CD14-positive monocyte (primary cell): ENCODE data around the gene FTL. TPM values are rescaled to one million over a fixed set of nuclear protein-coding genes. Genes with fewer than 3 reads are reported as not detected.

Experiments
- DNase-seq, 3 donors: peaks; one replicate each; pipeline ENCODE4 v3.0.0-alpha.2; 2011 to 2022
- H2AFZ ChIP-seq: 2 replicates; pipeline ENCODE4 v1.6.0; 2012; ENCODE audit warnings: mild to moderate bottlenecking, low read depth, low read length, inconsistent platforms; ENCODE audit not compliant: insufficient read depth, poor library complexity, severe bottlenecking
- H3K27ac ChIP-seq, 2 donors: 1 replicate in 1 of 2; 2 replicates in 1 of 2; pipeline ENCODE4 v1.5.1; 2012 to 2013; ENCODE audit warnings: low read length in 2 of 2, control low read depth in 1 of 2, inconsistent platforms in 1 of 2, low read depth in 1 of 2, mild to moderate bottlenecking in 1 of 2
- H3K27me3 ChIP-seq, 2 donors: one replicate each; pipeline versions ENCODE4 v1.6.0 to v1.6.1; 2011 to 2013; ENCODE audit warnings: low read length in 2 of 2; ENCODE audit not compliant: control insufficient read depth in 2 of 2, insufficient read depth in 2 of 2
- H3K36me3 ChIP-seq, 2 donors: replicated peaks in 1 of 2; 1 replicate in 1 of 2; 2 replicates in 1 of 2; pipeline versions ENCODE4 v1.5.1 to v1.6.1; 2012 to 2013; ENCODE audit warnings: low read length in 2 of 2, control low read depth in 1 of 2, inconsistent platforms in 1 of 2, mild to moderate bottlenecking in 1 of 2; ENCODE audit not compliant: insufficient read depth in 2 of 2, control insufficient read depth in 1 of 2
- H3K4me1 ChIP-seq, 2 donors: 1 replicate in 1 of 2; 2 replicates in 1 of 2; pipeline versions ENCODE4 v1.5.1 to v1.6.1; 2012 to 2013; ENCODE audit warnings: low read length in 2 of 2, control low read depth in 1 of 2, inconsistent platforms in 1 of 2, mild to moderate bottlenecking in 1 of 2, moderate library complexity in 1 of 2; ENCODE audit not compliant: insufficient read depth in 2 of 2, control insufficient read depth in 1 of 2
- H3K4me2 ChIP-seq: replicated peaks from 2 replicates; pipeline ENCODE3; 2012; ENCODE audit warnings: low read length, moderate library complexity, mild to moderate bottlenecking; ENCODE audit not compliant: poor library complexity, severe bottlenecking; ENCODE audit errors: extremely low read depth
- H3K4me3 ChIP-seq, 3 experiments: fragments of 200-600 bp in 1 of 3; sonication (generic) in 1 of 3; replicated peaks in 1 of 3; 1 replicate in 2 of 3; 2 replicates in 1 of 3; pipeline ENCODE4 v1.5.1; 2011 to 2013; ENCODE audit warnings: low read length in 3 of 3, mild to moderate bottlenecking in 3 of 3, control low read depth in 2 of 3, low read depth in 2 of 3, inconsistent platforms in 1 of 3, moderate library complexity in 1 of 3
- H3K79me2 ChIP-seq: 2 replicates; pipeline ENCODE4 v1.6.0; 2012; ENCODE audit warnings: mild to moderate bottlenecking, control low read depth, inconsistent platforms, low read length, moderate library complexity; ENCODE audit not compliant: insufficient read depth
- H3K9ac ChIP-seq: 2 replicates; pipeline ENCODE4 v1.6.0; 2017; ENCODE audit warnings: low read length, mild to moderate bottlenecking; ENCODE audit not compliant: insufficient read depth, poor library complexity, severe bottlenecking
- H3K9me3 ChIP-seq, 2 donors: replicated peaks in 1 of 2; 1 replicate in 1 of 2; 2 replicates in 1 of 2; pipeline versions ENCODE4 v1.5.1 to v1.6.1; 2012 to 2013; ENCODE audit warnings: low read length in 2 of 2, control low read depth in 1 of 2; ENCODE audit not compliant: control insufficient read depth in 1 of 2, insufficient read depth in 1 of 2
- H4K20me1 ChIP-seq: 2 replicates; pipeline ENCODE4 v1.6.0; 2012; ENCODE audit warnings: mild to moderate bottlenecking, low read length, control low read depth, moderate library complexity; ENCODE audit not compliant: insufficient read depth
- H3K27ac Mint-ChIP-seq, 7 donors: one replicate each; pipeline ENCODE4 v1.8.0; 2020; ENCODE audit warnings: mild to moderate bottlenecking in 7 of 7, mixed read lengths in 7 of 7, moderate library complexity in 6 of 7, inconsistent platforms in 2 of 7
- H3K27me3 Mint-ChIP-seq, 3 donors: one replicate each; pipeline ENCODE4 v1.8.0; 2021 to 2022; ENCODE audit warnings: low read depth in 3 of 3, mild to moderate bottlenecking in 3 of 3, mixed read lengths in 3 of 3, moderate library complexity in 3 of 3, inconsistent platforms in 1 of 3
- H3K36me3 Mint-ChIP-seq, 2 donors: one replicate each; pipeline ENCODE4 v1.8.0; 2020; ENCODE audit warnings: mixed read lengths in 2 of 2, inconsistent platforms in 1 of 2, mild to moderate bottlenecking in 1 of 2
- H3K4me1 Mint-ChIP-seq: one replicate; pipeline ENCODE4 v1.8.0; 2020; ENCODE audit warnings: mild to moderate bottlenecking, mixed read lengths
- H3K4me3 Mint-ChIP-seq, 2 donors: one replicate each; pipeline ENCODE4 v1.8.0; 2020; ENCODE audit warnings: mild to moderate bottlenecking in 2 of 2, mixed read lengths in 2 of 2, moderate library complexity in 1 of 2
- H3K9me3 Mint-ChIP-seq, 7 donors: one replicate each; pipeline ENCODE4 v1.8.0; 2020 to 2022; ENCODE audit warnings: mixed read lengths in 7 of 7, mild to moderate bottlenecking in 6 of 7, moderate library complexity in 6 of 7, inconsistent platforms in 2 of 7
- WGBS: methylation state at CpG from one replicate; pipeline ENCODE4 v1.1.5; 2013; ENCODE audit warnings: missing lambda C conversion rate; ENCODE audit not compliant: insufficient coverage; 5-methylcytosine and 5-hydroxymethylcytosine counted together
- intact Hi-C, 2 donors: fragments of 100-400 bp; cut with micrococcal nuclease; formaldehyde crosslinking; loops; one replicate each; pipeline versions ENCODE4 v1.15.0 to v1.15.1; 2023
- polyA plus RNA-seq, 3 donors: library from polyadenylated mRNA; depleted of rRNA in 1 of 3; unstranded in 2 of 3; stranded (reverse) in 1 of 3; fragments of 300-500 nt in 2 of 3; fragments of >200 nt in 1 of 3; fragmentation: Illumina TruSeq in 2 of 3; gene quantifications; 1 replicate in 2 of 3; 2 replicates in 1 of 3; pipeline ENCODE4 v1.2.3, GENCODE V29; 2012 to 2021
- TF ChIP-seq, protein P1 (sequence below): fragments of 200-600 bp; IDR thresholded peaks from one replicate; pipeline ENCODE4 v1.8.0; 2022; ENCODE audit warnings: antibody characterized with exemption, mild to moderate bottlenecking

FTL gene
- polyA plus RNA-seq, 3 donors: 4,468 to 26,681 (median 23,650) TPM

DNA sequence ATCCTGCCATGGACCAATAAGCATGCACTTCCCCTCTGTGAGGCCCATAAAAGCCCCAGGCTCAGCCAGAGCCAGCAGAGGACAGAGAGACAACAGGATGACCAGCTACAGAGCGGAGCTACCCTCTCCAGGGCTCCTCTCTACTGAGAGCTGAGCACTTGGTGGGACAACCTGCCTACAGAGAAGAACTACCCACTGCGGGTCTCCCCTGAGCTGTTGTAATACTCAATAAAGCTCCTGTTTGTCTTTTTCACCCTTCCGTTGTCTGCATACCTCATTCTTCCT, 17.9 kb upstream of the FTL start:
- 100% methylated on average over 2 of the region's 3 CpGs for WGBS
- no peak overlapping the region for H3K27ac ChIP-seq
- no peaks in the 10 kb centered on the region for H3K27me3 ChIP-seq
- no peaks in the 10 kb centered on the region for H3K36me3 Mint-ChIP-seq
- H2AFZ ChIP-seq: no peak overlapping the region
- H4K20me1 ChIP-seq: no peaks in the 10 kb centered on the region
- intact Hi-C loops: no loop called here
- H3K4me3 Mint-ChIP-seq: no peak overlapping the region
- H3K27me3 Mint-ChIP-seq: peaks cover 0 to 5% (median 3%) of the 10 kb centered on the region in 3 donors
- no peak overlapping the region for H3K9ac ChIP-seq
- TF ChIP-seq, protein P1, sequence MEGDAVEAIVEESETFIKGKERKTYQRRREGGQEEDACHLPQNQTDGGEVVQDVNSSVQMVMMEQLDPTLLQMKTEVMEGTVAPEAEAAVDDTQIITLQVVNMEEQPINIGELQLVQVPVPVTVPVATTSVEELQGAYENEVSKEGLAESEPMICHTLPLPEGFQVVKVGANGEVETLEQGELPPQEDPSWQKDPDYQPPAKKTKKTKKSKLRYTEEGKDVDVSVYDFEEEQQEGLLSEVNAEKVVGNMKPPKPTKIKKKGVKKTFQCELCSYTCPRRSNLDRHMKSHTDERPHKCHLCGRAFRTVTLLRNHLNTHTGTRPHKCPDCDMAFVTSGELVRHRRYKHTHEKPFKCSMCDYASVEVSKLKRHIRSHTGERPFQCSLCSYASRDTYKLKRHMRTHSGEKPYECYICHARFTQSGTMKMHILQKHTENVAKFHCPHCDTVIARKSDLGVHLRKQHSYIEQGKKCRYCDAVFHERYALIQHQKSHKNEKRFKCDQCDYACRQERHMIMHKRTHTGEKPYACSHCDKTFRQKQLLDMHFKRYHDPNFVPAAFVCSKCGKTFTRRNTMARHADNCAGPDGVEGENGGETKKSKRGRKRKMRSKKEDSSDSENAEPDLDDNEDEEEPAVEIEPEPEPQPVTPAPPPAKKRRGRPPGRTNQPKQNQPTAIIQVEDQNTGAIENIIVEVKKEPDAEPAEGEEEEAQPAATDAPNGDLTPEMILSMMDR: no peak
- DNase-seq: no peak
- no peak overlapping the region for H3K4me2 ChIP-seq
- no peak overlapping the region for H3K4me3 ChIP-seq
- H3K36me3 ChIP-seq: no peaks in the 10 kb centered on the region
- H3K4me1 Mint-ChIP-seq: peaks cover 4% of the 10 kb centered on the region
- H3K27ac Mint-ChIP-seq: no peak overlapping the region
- peaks cover 12 to 27% of the 10 kb centered on the region in 2 donors for H3K9me3 ChIP-seq
- H3K79me2 ChIP-seq: no peaks in the 10 kb centered on the region
- no peaks in the 10 kb centered on the region for H3K4me1 ChIP-seq
- peaks cover 14 to 27% (median 22%) of the 10 kb centered on the region in 7 donors for H3K9me3 Mint-ChIP-seq

DNA sequence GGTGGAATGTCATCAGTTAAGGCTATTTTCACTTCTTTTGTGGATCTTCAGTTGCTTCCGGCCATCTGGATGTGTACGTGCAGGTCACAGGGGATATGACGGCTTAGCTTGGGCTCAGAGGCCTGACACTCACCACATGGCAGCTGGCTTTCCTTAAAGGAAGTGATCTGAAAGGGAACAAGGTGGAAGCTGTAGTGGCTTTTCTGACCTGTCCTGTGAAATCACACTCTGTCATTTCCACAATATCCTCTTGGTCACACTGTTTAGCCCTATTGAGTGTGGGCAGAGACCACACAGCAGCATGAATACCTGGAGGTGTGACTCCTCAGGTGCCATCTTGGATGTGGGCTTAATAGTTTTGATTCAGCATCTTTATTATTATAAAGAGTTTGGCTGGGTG, 14.9 kb upstream of the FTL start:
- H3K27ac Mint-ChIP-seq: peak overlapping the region in 1 of 7 donors; percentile 28
- Histone ChIP-seq H4K20me1 (no peaks in the 10 kb centered on the region), H3K9me3 (peaks cover 12 to 27% of the 10 kb centered on the region in 2 donors), H3K36me3 (no peaks in the 10 kb centered on the region), H2AFZ (no peak overlapping the region), H3K4me3 (no peak overlapping the region), H3K79me2 (peaks cover 8% of the 10 kb centered on the region), H3K4me2 (no peak overlapping the region), H3K27ac (no peak overlapping the region), H3K4me1 (peaks cover 5 to 9% of the 10 kb centered on the region in 2 donors), H3K9ac (no peak overlapping the region), H3K27me3 (no peaks in the 10 kb centered on the region)
- intact Hi-C loops: loop anchor here in 1 of 2 donors (5.0 kb wide), 1 partner anchor 48 kb away; the partner anchor contains the start of gene NUCB1
- TF ChIP-seq, protein P1: no peak
- peaks cover 10% of the 10 kb centered on the region for H3K4me1 Mint-ChIP-seq
- no peak overlapping the region for H3K4me3 Mint-ChIP-seq
- H3K27me3 Mint-ChIP-seq: peaks cover 0 to 1% (median 0%) of the 10 kb centered on the region in 3 donors
- H3K9me3 Mint-ChIP-seq: peaks cover 14 to 27% (median 22%) of the 10 kb centered on the region in 7 donors
- DNase-seq: no peak
- no peaks in the 10 kb centered on the region for H3K36me3 Mint-ChIP-seq
- 29% methylated on average over 2 of the region's 3 CpGs for WGBS
